ENCODE data around the gene TANC1.

DNA sequence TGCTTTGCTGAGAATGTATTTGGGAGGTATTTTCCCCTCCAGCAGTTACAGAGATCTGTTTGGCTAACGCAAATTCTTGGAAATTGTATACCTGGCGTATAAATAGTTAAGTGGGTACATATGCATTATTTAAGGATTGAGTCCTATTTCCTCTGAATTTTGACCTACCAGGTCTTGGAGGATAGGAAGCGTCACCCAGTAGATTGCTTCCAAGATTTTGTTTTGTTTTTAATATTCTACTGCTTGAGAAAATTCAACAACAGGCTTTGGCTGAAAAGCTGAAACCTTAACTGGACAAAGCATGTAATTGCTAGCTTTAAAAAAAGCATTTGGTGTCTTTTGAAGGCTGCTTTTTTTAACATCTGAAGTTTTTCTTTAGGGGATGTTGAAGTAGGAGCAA, 168.0 kb downstream of the TANC1 start:
- TF ChIP-seq, protein P1, sequence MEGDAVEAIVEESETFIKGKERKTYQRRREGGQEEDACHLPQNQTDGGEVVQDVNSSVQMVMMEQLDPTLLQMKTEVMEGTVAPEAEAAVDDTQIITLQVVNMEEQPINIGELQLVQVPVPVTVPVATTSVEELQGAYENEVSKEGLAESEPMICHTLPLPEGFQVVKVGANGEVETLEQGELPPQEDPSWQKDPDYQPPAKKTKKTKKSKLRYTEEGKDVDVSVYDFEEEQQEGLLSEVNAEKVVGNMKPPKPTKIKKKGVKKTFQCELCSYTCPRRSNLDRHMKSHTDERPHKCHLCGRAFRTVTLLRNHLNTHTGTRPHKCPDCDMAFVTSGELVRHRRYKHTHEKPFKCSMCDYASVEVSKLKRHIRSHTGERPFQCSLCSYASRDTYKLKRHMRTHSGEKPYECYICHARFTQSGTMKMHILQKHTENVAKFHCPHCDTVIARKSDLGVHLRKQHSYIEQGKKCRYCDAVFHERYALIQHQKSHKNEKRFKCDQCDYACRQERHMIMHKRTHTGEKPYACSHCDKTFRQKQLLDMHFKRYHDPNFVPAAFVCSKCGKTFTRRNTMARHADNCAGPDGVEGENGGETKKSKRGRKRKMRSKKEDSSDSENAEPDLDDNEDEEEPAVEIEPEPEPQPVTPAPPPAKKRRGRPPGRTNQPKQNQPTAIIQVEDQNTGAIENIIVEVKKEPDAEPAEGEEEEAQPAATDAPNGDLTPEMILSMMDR (IDR thresholded peaks at IDR 0.05), result no peak
- TF ChIP-seq ZFX (IDR thresholded peaks at IDR 0.05; ENCODE audit: borderline replicate concordance), result no peak
